Spleen (tissue), 11 donors: ENCODE measurements around the gene SEC24D. TPM values are rescaled to one million over a fixed set of nuclear protein-coding genes. Genes with fewer than 3 reads are reported as not detected.
"Not testable (repeated sequence)": the region's sequence is repeated elsewhere in the genome, so short reads cannot be mapped to it uniquely, and the experiment has no call there.

Source experiments
- DNase-seq: peaks from one replicate; pipeline ENCODE4 v3.0.0-alpha.2; 2020
- H3K27ac ChIP-seq, 8 donors: fragments of 200-600 bp; sonication (generic) in 7 of 8; 1 replicate in 4 of 8; 2 replicates in 4 of 8; pipeline versions ENCODE4 v1.5.0 to v1.8.0; 2016 to 2021; ENCODE audit warnings: inconsistent platforms in 4 of 8, mild to moderate bottlenecking in 4 of 8, moderate library complexity in 1 of 8
- H3K27me3 ChIP-seq, 7 donors: fragments of 200-600 bp; sonication (generic) in 6 of 7; replicated peaks in 1 of 7; 1 replicate in 4 of 7; 2 replicates in 3 of 7; pipeline versions ENCODE4 v1.5.0 to v1.8.0; 2016 to 2021; ENCODE audit warnings: inconsistent platforms in 3 of 7, mild to moderate bottlenecking in 1 of 7
- H3K36me3 ChIP-seq, 6 donors: fragments of 200-600 bp; sonication (generic) in 5 of 6; 1 replicate in 4 of 6; 2 replicates in 2 of 6; pipeline versions ENCODE4 v1.5.0 to v1.8.0; 2016 to 2021; ENCODE audit warnings: inconsistent platforms in 2 of 6
- H3K4me1 ChIP-seq, 6 donors: fragments of 200-600 bp; sonication (generic) in 5 of 6; 1 replicate in 3 of 6; 2 replicates in 3 of 6; pipeline versions ENCODE4 v1.5.0 to v1.8.0; 2016 to 2021; ENCODE audit warnings: inconsistent platforms in 3 of 6
- H3K4me3 ChIP-seq, 8 donors: fragments of 200-600 bp; sonication (generic) in 7 of 8; 1 replicate in 4 of 8; 2 replicates in 4 of 8; pipeline versions ENCODE4 v1.5.0 to v1.8.0; 2016 to 2021; ENCODE audit warnings: inconsistent platforms in 4 of 8, mild to moderate bottlenecking in 4 of 8, moderate library complexity in 2 of 8
- H3K9me3 ChIP-seq, 8 donors: fragments of 200-600 bp; sonication (generic) in 7 of 8; 1 replicate in 4 of 8; 2 replicates in 4 of 8; pipeline versions ENCODE4 v1.5.0 to v1.8.0; 2016 to 2021; ENCODE audit warnings: inconsistent platforms in 4 of 8
- CTCF ChIP-seq, 11 experiments: fragments of 200-600 bp in 7 of 11; fragments of 450-650 bp in 4 of 11; sonication (generic) in 4 of 11; IDR thresholded peaks in 8 of 11; conservative IDR thresholded peaks in 3 of 11; 1 replicate in 7 of 11; 2 replicates in 4 of 11; pipeline versions ENCODE4 v1.4.0 to v1.8.0; 2016 to 2021; ENCODE audit warnings: antibody characterized with exemption in 11 of 11, inconsistent platforms in 4 of 11, mild to moderate bottlenecking in 1 of 11
- POLR2A ChIP-seq, 3 donors: fragments of 450-650 bp; IDR thresholded peaks; one replicate each; pipeline ENCODE4 v1.5.1; 2017; ENCODE audit warnings: antibody characterized with exemption in 3 of 3, mild to moderate bottlenecking in 1 of 3
- POLR2AphosphoS5 ChIP-seq, 3 donors: sonication (generic); formaldehyde crosslinking; IDR thresholded peaks; one replicate each; pipeline ENCODE4 v1.5.1; 2017; ENCODE audit warnings: antibody characterized with exemption in 3 of 3
- WGBS, 5 donors: extraction: QIAGEN DNeasy Blood & Tissue Kit in 3 of 5; methylation state at CpG; one replicate each; pipeline versions ENCODE4 v1.1.5 to v1.1.7; 2013 to 2018; 5-methylcytosine and 5-hydroxymethylcytosine counted together
- intact Hi-C: fragments of 100-400 bp; cut with DNase I; formaldehyde crosslinking; loops from one replicate; pipeline ENCODE4 v1.15.0; 2023; ENCODE audit warnings: low total_unique reads
- polyA plus RNA-seq, 3 donors: library from polyadenylated mRNA; stranded (reverse); fragments of 200-250 nt; gene quantifications; one replicate each; pipeline ENCODE4 v1.2.1, GENCODE V29; 2013
- total RNA-seq, 7 donors: library from RNA; depleted of rRNA in 3 of 7; stranded (reverse); fragments of >200 nt in 3 of 7; fragmentation: NEBNext Ultra II Directional in 4 of 7; extraction: Animal tissue kit (Norgen Biotek cat#: 25700) in 4 of 7; gene quantifications; one replicate each; pipeline versions ENCODE4 v1.1.0 to v1.2.1, GENCODE V29; 2016 to 2021
- donor health status: healthy with polysubstance abuse.
- donor health status: DM: no; HTN: no; CAD: no; lungs with moderate emphysema.
- donor health status: DM: no; HTN: no; CAD: no.
- donor health status: Bipolar disorder and iron deficiency.
- donor health status: healthy.
- donor health status: DM: no; HTN: no; CAD: no.
- donor health status: DM: yes; HTN: yes; CAD: no.

SEC24D gene
- total and polyA plus RNA-seq, 10 donors = 5.2 to 75.8 (median 55.2) TPM

GRCh38 chr4:118797558-118798142 lies 38.3 kb downstream of the SEC24D start:
- DNase-seq = no peak
- Histone ChIP-seq H3K9me3 (no peaks in the 10 kb centered on the region), H3K27ac (no peak overlapping the region), H3K4me3 (no peak overlapping the region), H3K27me3 (no peaks in the 10 kb centered on the region), H3K36me3 (peaks cover 2 to 98% (median 67%) of the 10 kb centered on the region in 6 donors), H3K4me1 (peaks cover 0 to 7% (median 1%) of the 10 kb centered on the region in 6 donors)
- intact Hi-C loops = no loop called here
- no peak for TF ChIP-seq POLR2A (IDR thresholded peaks at IDR 0.05)
- no peak for TF ChIP-seq CTCF (IDR thresholded peaks at IDR 0.05 in 8 of 11, conservative IDR thresholded peaks at IDR 0.05 in 3 of 11)
- TF ChIP-seq POLR2AphosphoS5 (IDR thresholded peaks at IDR 0.05) = no peak
- 83 to 96% (median 89%) methylated on average over 3 of the region's 3 CpGs for WGBS, 5 donors

- H3K4me1 ChIP-seq, DNase-seq, H3K9me3 ChIP-seq, H3K4me3 ChIP-seq, H3K27me3 ChIP-seq, intact Hi-C loops, H3K27ac ChIP-seq: not testable (repeated sequence)
- peaks cover 2 to 89% (median 32%) of the 10 kb centered on the region in 6 donors for H3K36me3 ChIP-seq
- WGBS, 5 donors = 84 to 96% (median 88%) methylated on average over 14 to 50 of the region's 58 CpGs
These were observed 44.1 kb downstream of the SEC24D start for GRCh38 chr4:118791690-118792446.

- no peak overlapping the region for H3K27ac ChIP-seq
- TF ChIP-seq POLR2AphosphoS5 (IDR thresholded peaks at IDR 0.05) (no peak), CTCF (IDR thresholded peaks at IDR 0.05 in 8 of 11, conservative IDR thresholded peaks at IDR 0.05 in 3 of 11) (no peak), POLR2A (IDR thresholded peaks at IDR 0.05) (no peak)
- intact Hi-C loops = no loop called here
- DNase-seq = no peak
- 88 to 97% (median 92%) methylated on average over 5 of the region's 5 CpGs for WGBS, 5 donors
- no peak overlapping the region for H3K4me3 ChIP-seq
- peaks cover 0 to 76% (median 18%) of the 10 kb centered on the region in 6 donors for H3K36me3 ChIP-seq
- no peaks in the 10 kb centered on the region for H3K4me1 ChIP-seq
- H3K9me3 ChIP-seq = no peaks in the 10 kb centered on the region
- H3K27me3 ChIP-seq = no peaks in the 10 kb centered on the region
These were observed 45.4 kb downstream of the SEC24D start for GRCh38 chr4:118790544-118790943.

- H3K27ac ChIP-seq = no peak overlapping the region
- DNase-seq = no peak
- TF ChIP-seq CTCF (IDR thresholded peaks at IDR 0.05 in 8 of 11, conservative IDR thresholded peaks at IDR 0.05 in 3 of 11) = no peak
- no peak for TF ChIP-seq POLR2AphosphoS5 (IDR thresholded peaks at IDR 0.05)
- no peak for TF ChIP-seq POLR2A (IDR thresholded peaks at IDR 0.05)
- H3K4me3 ChIP-seq = no peak overlapping the region
- H3K36me3 ChIP-seq = peaks cover 0 to 59% (median 9%) of the 10 kb centered on the region in 6 donors
- intact Hi-C loops = no loop called here
- H3K4me1 ChIP-seq = no peaks in the 10 kb centered on the region
- H3K9me3 ChIP-seq = no peaks in the 10 kb centered on the region
- no peaks in the 10 kb centered on the region for H3K27me3 ChIP-seq
These were observed 47.0 kb downstream of the SEC24D start for GRCh38 chr4:118788911-118789310.
